Measurements from ENCODE around the gene TFDP2. TPM values are rescaled to one million over a fixed set of nuclear protein-coding genes. Genes with fewer than 3 reads are reported as not detected.

TFDP2 gene
- total and polyA plus RNA-seq, 9 of the 15 experiments (the other 6 are each of a cell fraction or from before 2014, with no cell fraction given): 95.6 to 179 (median 126) TPM

GRCh38 chr3:142022381-142022780, 127.0 kb downstream of the TFDP2 start (continued):
- TF ChIP-seq ARID3A (IDR thresholded peaks at IDR 0.05; ENCODE audit: borderline replicate concordance, low read depth, low read length) (peak; percentile 97), MEIS2 (IDR thresholded peaks at IDR 0.05; ENCODE audit: partially characterized antibody) (peak; percentile 95), SMARCC2 (IDR thresholded peaks at IDR 0.05; ENCODE audit: low read depth) (peak; percentile 67), MCM5 (IDR thresholded peaks at IDR 0.05; ENCODE audit: low read depth) (no peak), MTA2 (IDR thresholded peaks at IDR 0.05; ENCODE audit: low read depth) (peak; percentile 84), ZSCAN29 (IDR thresholded peaks at IDR 0.05) (no peak), KDM5B (IDR thresholded peaks at IDR 0.05; ENCODE audit: insufficient replicate concordance, low read depth, low read length) (no peak), NR4A1 (CRISPR knock-in tag; IDR thresholded peaks at IDR 0.05) (no peak), NR4A1 (tag; IDR thresholded peaks at IDR 0.05) (no peak), KLF1 (tag; IDR thresholded peaks at IDR 0.05) (no peak), CHD1 (IDR thresholded peaks at IDR 0.05; ENCODE audit: low read length) (no peak), CTBP1 (IDR thresholded peaks at IDR 0.05; ENCODE audit: borderline replicate concordance) (no peak), ETS1 (conservative IDR thresholded peaks at IDR 0.05; ENCODE audit: control insufficient read depth, low read depth, low read length) (no peak), NCOA4 (IDR thresholded peaks at IDR 0.05; ENCODE audit: partially characterized antibody) (no peak), ZBTB33 (CRISPR knock-in tag; IDR thresholded peaks at IDR 0.05) (peak; percentile 48; the same call in 1 of the 2 replicates), PHF21A (IDR thresholded peaks at IDR 0.05; ENCODE audit: borderline replicate concordance, low read depth) (no peak), NBN (IDR thresholded peaks at IDR 0.05; ENCODE audit: low read depth) (peak; percentile 77; the same call in 1 of the 2 replicates), SMARCA4 (IDR thresholded peaks at IDR 0.05) (peak; percentile 93), ZNF274 (IDR thresholded peaks at IDR 0.05; ENCODE audit: borderline replicate concordance, low read depth, low read length) (no peak), PTBP1 (IDR thresholded peaks at IDR 0.05; ENCODE audit: low read depth, low read length) (no peak), PHTF2 (CRISPR knock-in tag; IDR thresholded peaks at IDR 0.05) (no peak), ZNF217 (CRISPR knock-in tag; IDR thresholded peaks at IDR 0.05) (no peak), E2F8 (IDR thresholded peaks at IDR 0.05; ENCODE audit: low read depth, partially characterized antibody) (peak; percentile 45), IFI16 (CRISPR knock-in tag; IDR thresholded peaks at IDR 0.05) (no peak)

Data from K562 (cell line).